HG02588 (cell line): ENCODE data around the gene ABCC3.

Experiments
- ATAC-seq: cut with Tn5 transposase; IDR thresholded peaks from one replicate; pipeline ENCODE4 v1.9.1; 2021; ENCODE audit warnings: mild to moderate bottlenecking, moderate library complexity; ENCODE audit not compliant: unreplicated experiment

Gene ABCC3

DNA sequence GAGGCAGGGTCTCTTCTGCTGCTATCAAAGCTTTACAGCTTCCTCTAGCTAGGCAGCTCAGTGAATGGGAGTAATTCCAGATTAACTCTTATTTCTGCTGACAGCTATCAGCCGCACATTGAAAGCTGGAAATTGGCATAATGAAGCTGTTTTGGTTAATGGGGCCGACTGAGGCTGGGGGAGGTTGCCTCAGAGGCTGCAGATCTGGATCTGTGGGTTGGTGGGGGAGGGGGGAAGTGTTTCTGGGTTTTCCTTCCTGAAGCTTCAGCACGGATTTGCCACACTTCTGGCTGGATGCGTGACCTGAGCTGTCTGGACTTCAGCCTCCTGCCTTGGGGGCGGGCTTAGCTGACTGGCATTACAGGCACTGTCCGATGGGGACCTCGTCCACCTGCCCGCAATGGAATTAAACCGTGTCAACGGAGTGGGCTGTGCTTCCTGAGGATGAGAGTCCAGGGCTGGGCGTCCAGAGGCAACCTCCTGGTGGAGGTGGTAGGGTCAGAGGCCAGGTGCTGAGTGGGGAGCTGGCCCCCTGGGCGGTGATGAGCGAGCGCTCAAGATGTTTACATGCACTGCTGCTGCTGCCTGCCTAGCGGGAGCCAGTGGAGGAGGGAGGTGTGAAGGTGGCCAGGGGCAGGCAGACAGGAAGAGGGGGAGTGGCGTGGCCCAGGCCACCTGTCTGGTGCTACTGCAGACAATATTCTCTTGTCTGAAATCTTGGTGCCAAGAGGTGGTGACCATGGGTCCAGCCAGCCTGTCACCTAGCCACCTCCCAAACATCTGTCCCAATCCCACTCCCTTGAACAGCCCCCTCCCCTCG is 6.7 kb upstream of the ABCC3 start:
- no peak for ATAC-seq

DNA sequence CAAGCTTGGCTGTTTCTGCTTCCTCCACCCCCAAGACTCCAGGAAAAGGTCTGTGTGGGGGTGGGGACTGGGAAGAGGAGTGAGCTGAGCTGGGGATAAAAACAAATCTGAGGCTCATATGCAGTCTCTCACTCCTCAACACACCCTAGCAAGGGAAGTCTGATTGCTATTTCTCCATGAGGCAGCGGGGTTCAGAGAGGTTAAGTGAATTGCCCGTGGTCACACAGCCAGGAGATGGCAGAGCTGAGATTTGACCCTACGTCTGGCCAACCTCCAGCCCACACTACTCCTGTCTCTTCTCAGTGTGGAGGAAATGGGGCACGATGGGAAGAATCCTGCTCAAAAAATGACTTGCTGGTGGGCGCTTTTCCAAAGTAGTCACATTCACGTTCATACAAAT is 4.8 kb upstream of the ABCC3 start:
- ATAC-seq, result no peak

DNA sequence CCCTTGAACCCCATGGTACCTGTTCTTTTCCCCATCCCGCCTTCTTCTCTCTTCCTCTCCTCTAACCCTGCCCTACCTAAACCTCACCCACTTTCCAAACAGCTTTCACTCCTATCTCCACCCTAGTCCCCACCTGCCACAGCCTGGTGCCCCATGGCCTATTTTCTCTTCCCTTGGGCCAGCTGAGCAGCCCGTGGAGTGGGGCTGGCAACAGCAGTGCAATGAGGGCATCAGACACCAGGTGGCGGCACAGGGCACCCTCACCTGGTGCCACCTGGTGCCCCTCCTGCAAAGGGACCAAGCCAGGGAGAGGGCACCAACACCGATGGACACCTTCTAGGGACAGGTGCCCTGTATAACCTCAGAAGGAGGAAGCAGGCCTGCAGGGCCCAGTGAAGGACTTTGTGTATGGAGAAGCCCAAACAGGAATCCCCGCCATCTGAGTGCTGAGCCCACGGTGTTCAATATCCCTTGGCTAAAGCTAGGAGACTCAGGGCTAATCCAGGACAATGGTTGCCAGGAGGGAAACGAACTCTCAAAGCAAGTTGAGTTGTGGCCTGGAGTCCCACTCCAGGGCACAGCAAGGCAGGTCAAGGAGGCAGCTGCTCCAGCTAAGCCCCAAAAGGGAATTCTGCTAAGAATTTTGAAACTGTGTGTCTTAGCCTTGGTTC is 4.0 kb upstream of the ABCC3 start:
- no peak for ATAC-seq

DNA sequence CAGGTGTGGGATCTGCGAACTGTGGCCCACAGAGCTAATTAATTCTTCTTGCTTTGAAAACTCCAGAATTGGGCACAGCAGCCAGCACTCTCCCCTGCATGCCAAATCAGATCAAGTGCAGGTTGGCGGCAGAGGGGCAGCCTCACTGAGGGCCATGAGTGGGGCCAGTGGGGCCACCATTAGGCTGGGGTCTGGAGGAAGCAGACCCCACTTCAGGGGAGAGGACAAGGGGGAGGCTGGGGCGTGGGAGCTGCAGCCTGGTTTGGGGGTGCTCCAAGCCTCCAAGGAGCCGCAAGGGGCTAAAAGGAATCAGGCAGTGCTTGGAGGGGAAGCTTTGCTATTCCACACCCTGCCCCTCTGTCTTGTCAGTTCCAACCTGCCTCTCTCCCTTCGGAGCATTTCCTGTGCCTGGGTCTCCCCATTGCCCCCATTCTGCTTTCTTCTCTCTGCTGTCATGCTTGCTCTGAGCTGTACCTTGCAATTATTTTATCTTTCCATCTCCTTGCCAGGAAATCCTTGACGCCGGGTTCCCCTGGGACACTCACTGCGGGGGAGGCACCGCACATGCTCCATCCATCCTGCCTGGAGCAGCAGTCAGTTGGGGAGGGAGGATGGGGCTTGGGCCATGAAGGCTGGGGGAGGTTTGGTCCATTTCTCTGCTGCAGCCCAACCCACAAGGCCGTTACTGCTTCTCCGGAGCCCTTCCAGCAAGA is 3.3 kb upstream of the ABCC3 start:
- ATAC-seq, result no peak

DNA sequence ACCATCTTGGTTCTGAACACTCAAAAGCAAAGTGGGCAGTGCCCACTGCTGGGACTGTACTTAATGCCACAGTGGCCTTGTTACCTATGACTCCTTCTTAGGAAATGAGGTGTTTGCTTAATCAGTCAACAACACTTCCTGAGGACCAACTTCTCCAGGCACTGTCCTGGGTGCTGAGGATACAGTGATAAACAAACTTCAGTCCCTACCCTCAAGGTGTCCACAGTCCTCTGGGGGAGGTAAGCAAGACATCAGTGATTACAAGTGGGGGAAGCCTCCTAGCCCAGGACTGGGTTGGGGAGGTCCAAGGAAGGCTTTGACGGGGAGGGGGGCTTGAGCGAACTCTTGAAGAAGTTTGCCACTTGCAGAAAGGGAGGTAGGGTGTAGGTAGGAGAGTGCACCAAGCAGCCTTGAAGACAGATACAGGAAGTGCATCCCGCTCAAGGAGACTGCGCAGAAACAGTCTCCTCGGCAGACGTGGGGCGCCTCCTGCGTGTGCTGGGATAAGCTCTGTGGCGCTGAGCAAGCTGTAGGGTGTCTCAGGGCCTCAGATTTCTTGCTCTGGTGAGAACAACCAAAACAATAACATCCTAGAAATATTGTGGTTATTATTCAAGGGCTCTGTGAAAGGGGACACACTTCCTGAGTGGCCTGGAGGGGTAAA is 2.6 kb upstream of the ABCC3 start:
- no peak for ATAC-seq

DNA sequence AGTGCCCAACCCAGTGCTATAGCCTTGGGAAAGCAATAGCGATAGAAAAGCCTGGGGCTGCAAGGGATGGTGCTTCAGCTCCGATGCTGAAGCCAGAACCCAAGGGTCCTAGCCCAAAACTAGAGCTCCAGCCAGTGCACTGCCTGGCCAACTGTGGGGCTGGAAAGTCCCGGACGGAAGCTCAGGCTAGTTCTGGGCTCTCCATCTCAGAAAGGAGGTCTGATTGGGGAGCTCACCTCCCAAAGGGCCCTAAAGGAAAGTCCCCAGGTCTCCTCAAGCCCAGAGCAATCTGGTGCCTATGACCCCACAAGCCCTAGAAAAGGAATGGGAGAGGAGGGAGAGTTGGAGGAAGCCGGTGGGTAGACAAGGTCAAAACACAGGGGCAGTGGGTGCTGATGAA is 2.0 kb upstream of the ABCC3 start:
- no peak for ATAC-seq

DNA sequence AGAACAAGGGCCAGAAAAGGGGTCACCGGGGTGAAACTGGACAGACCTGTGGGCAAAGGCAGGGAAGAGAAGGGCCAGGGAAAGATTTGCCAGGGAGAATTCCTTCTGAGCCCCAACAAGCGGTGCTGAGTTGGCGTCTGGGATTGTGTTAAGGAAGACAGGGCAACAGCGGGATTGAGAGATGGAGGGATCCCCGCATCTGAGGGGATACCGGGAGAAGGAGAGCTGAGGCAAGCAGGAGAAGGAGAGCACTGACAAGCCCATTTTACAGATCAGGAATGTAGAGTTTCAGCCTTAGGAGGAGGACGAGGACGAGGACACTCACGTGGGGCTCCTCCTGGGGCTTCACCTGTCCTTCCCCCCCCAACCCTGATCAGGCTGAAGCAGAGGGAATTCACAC is 998 bp upstream of the ABCC3 start:
- ATAC-seq, result no peak

DNA sequence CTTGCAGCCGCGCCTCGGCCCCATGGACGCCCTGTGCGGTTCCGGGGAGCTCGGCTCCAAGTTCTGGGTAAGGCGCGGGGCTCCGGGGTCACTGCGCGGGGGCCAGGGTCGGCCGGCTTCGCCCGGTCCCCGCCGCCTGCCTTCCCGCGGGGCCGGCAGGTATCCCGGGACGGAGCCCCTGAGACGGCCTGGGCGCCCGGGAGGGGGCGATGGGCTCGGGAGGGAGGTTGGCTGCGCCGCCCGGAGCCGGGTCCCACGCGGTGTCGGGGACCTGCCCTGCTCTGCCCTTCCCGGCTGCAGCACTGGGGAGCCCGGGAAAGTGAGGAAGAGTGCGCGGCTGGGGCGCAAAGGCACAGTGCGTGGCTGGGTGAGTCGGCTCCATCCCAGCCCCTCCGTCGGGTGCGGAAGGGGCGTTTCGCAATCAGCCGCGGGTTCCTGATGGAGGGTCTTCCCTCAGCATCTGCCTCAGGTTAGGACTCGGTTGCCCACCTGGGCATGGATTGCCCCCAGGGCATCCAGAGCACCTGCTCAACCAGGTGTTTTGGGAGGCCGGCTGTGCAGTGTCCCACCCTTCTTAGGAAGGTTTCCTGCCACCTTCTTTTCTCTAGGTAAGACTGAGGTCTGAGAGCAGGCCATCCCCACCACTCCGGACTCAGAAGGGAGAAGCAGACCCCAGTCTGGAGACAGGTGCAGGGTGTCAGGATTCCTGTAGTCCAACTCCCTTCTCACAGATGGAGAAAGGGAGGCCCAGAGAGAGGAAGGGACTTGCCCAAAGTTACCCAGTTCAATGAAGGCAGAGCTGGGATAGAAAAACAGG is 442 bp downstream of the ABCC3 start:
- no peak for ATAC-seq

DNA sequence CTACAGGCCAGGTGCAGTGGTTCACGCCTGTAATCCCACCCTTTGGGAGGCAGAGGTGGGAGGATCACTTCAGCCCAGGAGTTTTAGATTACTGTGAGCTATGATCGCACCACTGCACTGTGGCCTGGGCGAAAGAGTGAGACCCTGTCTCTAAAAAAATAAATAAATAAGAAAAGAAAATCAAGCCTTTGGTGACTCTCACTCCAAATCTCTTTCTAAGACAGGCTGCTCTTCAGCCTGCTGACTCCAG is 976 bp downstream of the ABCC3 start:
- no peak for ATAC-seq

DNA sequence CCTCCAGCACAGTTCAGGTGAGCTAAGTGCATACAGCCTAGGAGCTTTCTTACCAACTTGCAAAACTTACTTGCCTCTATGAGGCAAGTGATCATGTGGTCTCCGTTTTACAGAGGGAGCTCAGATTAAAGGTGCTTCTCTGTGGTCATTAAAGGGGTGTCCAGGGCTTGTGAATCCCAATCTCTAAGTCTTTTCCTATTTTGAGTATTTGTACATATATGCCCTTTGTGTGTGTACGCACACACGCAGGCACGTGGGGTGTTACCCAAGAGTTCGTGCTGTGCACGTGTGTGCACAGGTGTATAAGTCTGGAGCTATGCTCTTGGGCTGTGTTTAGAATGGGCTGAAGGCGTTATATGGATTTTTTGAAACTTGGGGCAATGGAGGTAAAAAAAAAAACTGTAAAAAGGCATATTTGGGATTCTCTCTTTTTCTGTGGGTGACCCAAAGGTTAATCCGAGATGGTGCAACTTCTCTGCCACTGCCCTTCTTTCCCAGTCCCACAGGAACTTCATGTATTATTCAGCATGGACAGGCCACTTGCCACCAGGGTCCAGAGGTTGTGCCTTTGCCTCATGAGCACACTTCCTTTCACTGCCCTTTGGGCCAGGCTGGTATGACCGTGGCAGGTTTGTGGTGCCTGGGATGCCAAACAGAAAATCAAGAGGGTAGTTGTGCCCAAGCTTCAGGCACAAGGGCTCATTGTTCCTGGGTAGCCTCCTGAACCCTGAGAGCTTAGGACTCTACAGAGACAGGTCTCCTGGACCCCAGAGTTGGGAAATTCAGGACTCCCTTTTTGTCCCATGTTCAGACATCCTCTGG is 1.5 kb downstream of the ABCC3 start:
- ATAC-seq, result no peak

DNA sequence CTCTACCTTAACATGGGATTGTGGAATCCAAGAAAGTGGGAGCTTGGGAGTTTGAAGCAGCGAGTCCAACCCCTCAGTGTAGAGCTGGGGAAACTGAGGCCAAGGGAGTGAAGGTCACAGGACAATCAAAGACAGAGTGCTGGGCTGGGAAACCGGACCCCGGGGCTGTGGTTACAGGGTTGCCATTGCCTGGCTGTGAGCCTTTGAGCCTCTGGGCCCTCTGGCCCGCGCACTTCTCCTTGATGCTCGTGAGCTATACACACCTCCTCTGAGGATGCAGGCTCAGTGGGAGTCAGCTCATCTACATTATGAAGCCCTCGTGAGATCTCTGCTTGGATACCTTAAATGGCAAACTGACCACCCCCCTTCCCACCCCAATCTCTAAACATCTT is 2.1 kb downstream of the ABCC3 start:
- ATAC-seq, result no peak

DNA sequence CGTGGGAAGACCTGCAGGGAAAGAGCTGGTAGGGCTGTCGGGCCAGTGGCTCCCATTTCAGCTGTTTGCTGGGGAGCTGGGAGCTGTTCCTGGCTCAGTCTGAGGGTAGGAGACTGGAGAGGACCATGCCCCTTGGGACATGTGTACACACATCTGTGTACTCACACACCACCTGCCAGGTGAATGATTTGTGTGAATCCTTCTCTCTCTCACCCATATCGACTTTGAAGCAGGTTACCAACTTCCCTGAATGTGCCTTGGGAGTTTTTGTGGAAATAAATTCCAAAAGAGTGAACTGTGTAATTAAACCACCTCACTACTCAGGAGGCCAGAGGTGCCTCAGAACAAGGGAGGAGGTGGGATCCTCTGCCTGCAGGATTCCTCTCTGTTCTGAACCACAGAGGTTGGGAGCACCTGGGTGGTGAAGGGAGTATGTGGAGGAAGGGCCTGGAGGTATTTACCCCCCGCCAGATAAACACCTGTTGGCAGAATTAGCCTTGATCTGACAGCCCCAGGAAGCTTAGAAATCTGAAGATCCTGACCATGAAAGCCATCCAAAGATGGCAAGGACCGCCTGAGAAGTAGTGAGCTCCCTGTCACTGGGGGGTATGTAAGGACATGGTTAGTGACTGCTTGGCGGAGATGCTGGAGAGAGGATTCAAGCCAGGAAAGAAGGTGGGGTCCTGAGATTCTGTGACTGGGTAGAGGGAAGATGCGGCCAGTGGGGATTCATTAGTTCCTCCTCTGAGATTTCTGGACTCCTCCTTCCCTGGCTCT is 3.3 kb downstream of the ABCC3 start:
- no peak for ATAC-seq

DNA sequence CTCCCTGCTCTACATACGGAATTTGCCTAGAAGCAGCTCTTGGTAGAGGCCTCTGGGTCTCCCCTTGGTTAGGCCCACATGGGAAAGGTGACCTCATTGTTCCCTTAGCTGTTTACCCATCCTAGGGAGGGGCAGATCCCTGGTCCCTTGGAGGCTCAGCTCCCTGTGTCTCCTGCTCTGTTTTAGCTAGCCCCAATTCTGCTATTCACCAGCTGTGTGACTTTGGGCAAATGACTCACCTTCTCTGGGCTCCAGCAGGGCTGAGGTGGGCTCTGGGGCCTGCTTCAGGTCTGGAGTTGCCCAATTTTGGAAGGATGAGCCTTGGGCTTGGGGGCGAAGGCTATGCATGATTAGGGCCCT is 3.9 kb downstream of the ABCC3 start:
- no peak for ATAC-seq

DNA sequence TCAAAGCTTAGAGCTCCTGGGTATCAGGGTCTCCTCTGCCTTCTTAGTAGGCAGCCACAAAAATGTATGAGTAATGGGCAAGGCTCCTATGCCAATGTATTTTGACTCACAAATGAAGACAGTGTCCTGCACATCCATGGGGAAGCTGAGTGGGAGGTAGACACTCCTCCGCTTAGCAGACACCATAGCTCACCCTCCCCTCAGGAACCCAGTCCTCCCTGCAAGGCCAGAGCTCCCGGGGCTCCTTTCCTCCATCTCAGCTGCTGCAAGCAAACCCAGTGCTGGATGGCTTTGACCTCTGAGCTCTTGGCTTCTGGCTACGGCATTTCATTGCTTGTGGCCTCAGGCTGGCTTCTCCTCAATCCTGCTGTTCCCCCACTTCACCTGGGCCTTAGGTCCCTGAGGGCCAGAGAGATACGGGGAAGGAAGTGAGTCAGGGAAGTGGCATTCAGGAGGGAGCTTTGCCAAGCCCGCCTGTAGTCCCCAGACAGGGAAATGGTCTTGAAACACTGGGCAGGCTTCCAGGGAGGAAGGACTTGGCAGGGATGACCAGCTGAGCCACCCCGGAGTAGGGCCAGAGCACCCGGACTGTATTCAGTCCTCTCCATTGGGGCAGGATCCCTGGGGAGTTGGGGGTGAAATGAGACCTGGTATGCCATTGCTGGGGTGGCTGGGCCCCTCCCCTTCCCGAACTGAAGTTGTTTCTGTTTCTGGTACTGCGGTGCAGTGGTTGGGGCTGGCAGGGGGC is 4.5 kb downstream of the ABCC3 start:
- ATAC-seq, result no peak

DNA sequence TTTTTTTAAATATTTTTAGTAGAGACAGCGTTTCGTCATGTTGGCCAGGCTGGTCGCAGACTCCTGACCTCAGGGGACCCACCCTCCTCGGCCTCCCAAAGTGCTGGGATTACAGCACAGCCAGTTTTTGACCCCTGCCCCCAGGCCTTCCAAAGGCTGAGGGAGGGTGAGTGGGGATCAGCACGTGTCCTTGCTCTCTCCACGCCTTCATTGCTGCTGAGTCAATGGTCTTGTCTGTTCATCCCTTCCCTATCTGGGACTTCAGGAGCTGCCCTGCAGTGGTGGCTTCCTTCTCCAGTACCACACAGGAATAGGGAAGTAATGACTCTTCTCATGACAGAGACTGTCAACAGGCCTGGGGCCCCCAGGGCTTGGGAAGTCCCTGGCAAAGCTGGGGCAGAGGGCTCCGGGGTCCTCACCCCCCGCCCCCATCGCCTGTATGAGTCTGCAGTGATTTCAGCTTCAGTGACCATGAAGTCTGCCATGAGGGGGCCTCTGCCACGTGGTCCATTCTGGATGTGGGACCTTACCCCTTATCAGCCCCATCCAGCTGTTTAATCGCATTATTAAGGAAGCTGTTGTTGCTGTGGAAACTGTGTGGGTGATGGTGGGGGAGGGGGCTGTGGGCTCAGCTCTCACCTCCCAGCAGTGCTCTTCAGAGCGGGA is 6.1 kb downstream of the ABCC3 start:
- ATAC-seq, result no peak

DNA sequence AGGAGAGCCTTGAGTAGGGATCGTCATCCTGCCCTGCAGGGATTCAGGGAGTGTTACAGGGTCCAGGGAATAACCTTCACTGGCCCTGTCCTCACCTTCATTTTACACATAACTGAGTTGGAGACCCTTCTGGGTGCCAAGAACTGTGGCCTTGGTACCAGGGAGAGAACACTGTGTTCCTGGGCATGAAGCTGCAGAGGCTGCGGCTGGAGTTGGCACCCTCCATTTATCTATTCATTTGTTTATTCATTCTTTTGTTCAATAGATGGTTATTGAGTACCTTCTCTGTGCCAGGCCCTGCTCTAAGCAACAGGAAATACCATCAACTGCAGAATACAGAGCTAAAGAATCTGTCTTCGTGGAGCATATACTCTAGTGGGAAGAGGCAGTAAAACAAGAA is 6.7 kb downstream of the ABCC3 start:
- no peak for ATAC-seq

DNA sequence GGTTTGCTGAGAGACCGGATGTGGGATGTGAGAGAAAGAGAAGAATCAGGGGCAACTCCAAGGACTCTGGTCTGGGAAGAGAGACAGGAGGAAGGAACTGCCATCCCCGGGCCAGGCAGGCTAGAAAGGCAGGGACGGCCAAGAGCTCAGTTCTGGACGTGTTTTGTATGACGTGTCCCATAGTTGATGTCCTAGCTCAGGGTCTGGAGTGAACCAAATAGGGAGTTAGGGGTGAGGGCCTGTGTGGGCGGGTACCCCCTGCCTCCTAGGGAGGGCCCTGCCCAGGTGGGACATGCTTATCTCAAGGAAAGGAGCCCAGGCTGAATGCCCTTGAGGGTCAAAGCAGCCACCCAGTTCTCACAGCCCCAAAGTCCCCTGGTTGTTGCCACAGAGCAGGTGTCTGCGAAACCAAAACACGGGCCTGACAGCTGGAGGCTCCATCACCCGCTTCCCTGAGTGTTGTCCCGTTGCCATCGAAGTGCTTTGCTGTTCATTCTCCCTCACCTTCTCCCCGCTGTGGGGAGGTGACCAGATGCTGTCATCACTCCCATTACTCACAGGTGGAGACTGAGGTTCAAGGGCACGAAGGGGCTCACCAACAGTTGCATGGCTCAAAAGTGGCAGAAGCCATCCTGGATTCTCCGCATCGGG is 7.5 kb downstream of the ABCC3 start:
- ATAC-seq, result no peak
